Mesenchymal stem cell (in vitro differentiated cells and primary cell): ENCODE data around the gene C10orf71. TPM values are rescaled to one million over a fixed set of nuclear protein-coding genes. Genes with fewer than 3 reads are reported as not detected.

Experiments
- DNase-seq: peaks from one replicate; pipeline ENCODE4 v3.0.0-alpha.2; 2013
- H2AFZ ChIP-seq: one replicate; pipeline ENCODE4 v1.6.1; 2013; ENCODE audit warnings: low read depth, mild to moderate bottlenecking, control low read depth, inconsistent platforms, low read length, moderate library complexity
- H2AK5ac ChIP-seq: 2 replicates; pipeline ENCODE4 v1.6.1; 2013; ENCODE audit warnings: low read length, moderate library complexity, mild to moderate bottlenecking, inconsistent platforms; ENCODE audit not compliant: severe bottlenecking
- H2BK120ac ChIP-seq: one replicate; pipeline ENCODE4 v1.6.1; 2013; ENCODE audit warnings: low read depth, mild to moderate bottlenecking, inconsistent platforms, low read length, moderate library complexity
- H2BK12ac ChIP-seq, 2 experiments: one replicate each; pipeline ENCODE4 v1.6.1; 2013; ENCODE audit warnings: inconsistent platforms in 2 of 2, low read length in 2 of 2, mild to moderate bottlenecking in 2 of 2, moderate library complexity in 2 of 2, control low read depth in 1 of 2
- H2BK15ac ChIP-seq: one replicate; pipeline ENCODE4 v1.6.1; 2013; ENCODE audit warnings: mild to moderate bottlenecking, low read depth, inconsistent platforms; ENCODE audit not compliant: poor library complexity, severe bottlenecking
- H2BK5ac ChIP-seq: 2 replicates; pipeline ENCODE4 v1.6.1; 2013; ENCODE audit warnings: low read depth, mild to moderate bottlenecking, low read length, control low read depth, inconsistent platforms; ENCODE audit not compliant: poor library complexity, severe bottlenecking
- H3K14ac ChIP-seq, 2 experiments: one replicate each; pipeline ENCODE4 v1.6.1; 2013; ENCODE audit warnings: inconsistent platforms in 2 of 2, low read length in 2 of 2, control low read depth in 1 of 2, mild to moderate bottlenecking in 1 of 2, moderate library complexity in 1 of 2
- H3K18ac ChIP-seq, 2 experiments: one replicate each; pipeline ENCODE4 v1.6.1; 2013; ENCODE audit warnings: inconsistent platforms in 2 of 2, low read length in 2 of 2, control low read depth in 1 of 2, low read depth in 1 of 2, mild to moderate bottlenecking in 1 of 2
- H3K23ac ChIP-seq, 2 experiments: one replicate each; pipeline ENCODE4 v1.6.1; 2013; ENCODE audit warnings: inconsistent platforms in 2 of 2, low read length in 2 of 2, mild to moderate bottlenecking in 2 of 2, moderate library complexity in 2 of 2, control low read depth in 1 of 2
- H3K27ac ChIP-seq: 2 replicates; pipeline ENCODE4 v1.5.1; 2013; ENCODE audit warnings: mild to moderate bottlenecking, moderate library complexity, low read length, control low read depth, inconsistent platforms; ENCODE audit not compliant: poor library complexity, severe bottlenecking
- H3K27me3 ChIP-seq, 2 experiments: 2 replicates each; pipeline versions ENCODE4 v1.6.1 to v1.7.0; 2013; ENCODE audit warnings: low read length in 2 of 2, mild to moderate bottlenecking in 2 of 2, moderate library complexity in 2 of 2, control low read depth in 1 of 2, inconsistent platforms in 1 of 2; ENCODE audit not compliant: control insufficient read depth in 1 of 2, insufficient read depth in 1 of 2
- H3K36me3 ChIP-seq, 2 experiments: 2 replicates each; pipeline versions ENCODE4 v1.6.1 to v1.7.0; 2013; ENCODE audit warnings: low read length in 2 of 2, control low read depth in 1 of 2, inconsistent platforms in 1 of 2, low read depth in 1 of 2, mild to moderate bottlenecking in 1 of 2; ENCODE audit not compliant: insufficient read depth in 2 of 2, control insufficient read depth in 1 of 2
- H3K4ac ChIP-seq, 2 experiments: one replicate each; pipeline ENCODE4 v1.6.1; 2013; ENCODE audit warnings: inconsistent platforms in 2 of 2, low read length in 2 of 2, mild to moderate bottlenecking in 2 of 2, moderate library complexity in 2 of 2, control low read depth in 1 of 2, low read depth in 1 of 2
- H3K4me1 ChIP-seq: 2 replicates; pipeline ENCODE4 v1.6.1; 2013; ENCODE audit warnings: low read depth, low read length, control low read depth; ENCODE audit not compliant: control insufficient read depth, insufficient read depth
- H3K4me2 ChIP-seq: 2 replicates; pipeline ENCODE4 v1.6.1; 2013; ENCODE audit warnings: low read length, mild to moderate bottlenecking, inconsistent platforms; ENCODE audit not compliant: poor library complexity, severe bottlenecking
- H3K4me3 ChIP-seq, 2 experiments: 2 replicates each; pipeline versions ENCODE4 v1.5.1 to v1.7.0; 2013; ENCODE audit warnings: low read length in 2 of 2, mild to moderate bottlenecking in 2 of 2, control low read depth in 1 of 2, low read depth in 1 of 2; ENCODE audit not compliant: insufficient read depth in 1 of 2
- H3K79me1 ChIP-seq: replicated peaks from 2 replicates; pipeline ENCODE4 v1.6.1; 2013; ENCODE audit warnings: mild to moderate bottlenecking, control low read depth, low read length, inconsistent platforms; ENCODE audit not compliant: poor library complexity, severe bottlenecking
- H3K9ac ChIP-seq: 2 replicates; pipeline ENCODE4 v1.7.0; 2013; ENCODE audit warnings: mild to moderate bottlenecking, low read length, moderate library complexity
- H3K9me3 ChIP-seq: 2 replicates; pipeline ENCODE4 v1.7.0; 2013; ENCODE audit warnings: mild to moderate bottlenecking, low read length; ENCODE audit not compliant: control insufficient read depth
- H4K8ac ChIP-seq: one replicate; pipeline ENCODE4 v1.6.1; 2013; ENCODE audit warnings: inconsistent platforms, mild to moderate bottlenecking, low read length, moderate library complexity
- H4K91ac ChIP-seq: one replicate; pipeline ENCODE4 v1.6.1; 2013; ENCODE audit warnings: mild to moderate bottlenecking, low read length, inconsistent platforms
- WGBS: methylation state at CpG from one replicate; pipeline ENCODE4 v1.1.7; 2013; ENCODE audit warnings: mixed read lengths; 5-methylcytosine and 5-hydroxymethylcytosine counted together
- polyA plus RNA-seq, 2 experiments: library from polyadenylated mRNA; stranded (reverse); fragments of 200-250 nt; gene quantifications; one replicate each; pipeline ENCODE4 v1.2.3, GENCODE V29; 2013

C10orf71 gene
- polyA plus RNA-seq (2013, experiment 1 of 2): not detected
- polyA plus RNA-seq (2013, experiment 2 of 2): not detected

GRCh38 chr10:49298983-49299815, at the start of gene C10orf71:
Gene C10orf71, plus strand, starts transcription at chr10:49299170. Its CDS starts 23,376 bp downstream, at chr10:49322546.
- H3K4me3 ChIP-seq: no peak within 1 kb of the TSS
- H3K9me3 ChIP-seq: no peaks in the 10 kb centered on the region
- no peaks in the 10 kb centered on the region for H3K4me1 ChIP-seq
- H3K9ac ChIP-seq: peak within 1 kb of the TSS; percentile 20
- no peak within 1 kb of the TSS for H3K27ac ChIP-seq
- no peak within 1 kb of the TSS for H2BK12ac ChIP-seq
- no peak within 1 kb of the TSS for H4K8ac ChIP-seq
- no peak within 1 kb of the TSS for H2BK15ac ChIP-seq
- H3K4ac ChIP-seq: no peak within 1 kb of the TSS
- H2BK120ac ChIP-seq: no peak within 1 kb of the TSS
- peaks cover 44 to 71% of the 10 kb centered on the region in 2 experiments for H3K27me3 ChIP-seq
- H2AK5ac ChIP-seq: no peak within 1 kb of the TSS
- no peak within 1 kb of the TSS for H3K18ac ChIP-seq
- 65% methylated on average over 24 of the region's 27 CpGs for WGBS
- H3K36me3 ChIP-seq: no peaks in the 10 kb centered on the region
- no peak within 1 kb of the TSS for H3K4me2 ChIP-seq
- H2AFZ ChIP-seq: no peak within 1 kb of the TSS
- H3K79me1 ChIP-seq: no peaks in the 10 kb centered on the region
- H3K14ac ChIP-seq: no peak within 1 kb of the TSS
- H3K23ac ChIP-seq: no peak within 1 kb of the TSS
- no peak within 1 kb of the TSS for H2BK5ac ChIP-seq
- DNase-seq: no peak
- H4K91ac ChIP-seq: no peak within 1 kb of the TSS

GRCh38 chr10:49252313-49253034, 46.5 kb upstream of the C10orf71 start:
- Histone ChIP-seq H3K23ac (no peak overlapping the region), H3K79me1 (no peaks in the 10 kb centered on the region), H2BK5ac (no peak overlapping the region), H3K27me3 (peaks cover 0 to 30% of the 10 kb centered on the region in 2 experiments), H3K4me3 (no peak overlapping the region), H2BK15ac (no peak overlapping the region), H3K9ac (no peak overlapping the region), H2AK5ac (no peak overlapping the region), H2BK12ac (no peak overlapping the region), H4K91ac (no peak overlapping the region), H3K14ac (no peak overlapping the region), H3K4me1 (no peaks in the 10 kb centered on the region), H3K36me3 (no peaks in the 10 kb centered on the region), H2AFZ (no peak overlapping the region), H3K9me3 (no peaks in the 10 kb centered on the region), H3K4ac (no peak overlapping the region), H2BK120ac (no peak overlapping the region), H3K27ac (no peak overlapping the region), H3K4me2 (no peak overlapping the region), H3K18ac (no peak overlapping the region), H4K8ac (no peak overlapping the region)
- WGBS: 70% methylated on average over 6 of the region's 11 CpGs
- DNase-seq: no peak

GRCh38 chr10:49253340-49253906, 45.5 kb upstream of the C10orf71 start:
- Histone ChIP-seq H3K4me2 (no peak overlapping the region), H3K27me3 (peaks cover 0 to 36% of the 10 kb centered on the region in 2 experiments), H3K27ac (no peak overlapping the region), H4K91ac (no peak overlapping the region), H3K23ac (no peak overlapping the region), H2AK5ac (no peak overlapping the region), H2BK5ac (no peak overlapping the region), H2BK12ac (no peak overlapping the region), H3K14ac (no peak overlapping the region), H3K4me3 (no peak overlapping the region), H3K18ac (no peak overlapping the region), H2BK120ac (no peak overlapping the region), H3K4me1 (no peaks in the 10 kb centered on the region), H3K36me3 (no peaks in the 10 kb centered on the region), H4K8ac (no peak overlapping the region), H3K79me1 (no peaks in the 10 kb centered on the region), H3K9me3 (peaks cover 4% of the 10 kb centered on the region), H2BK15ac (no peak overlapping the region), H2AFZ (no peak overlapping the region), H3K9ac (no peak overlapping the region), H3K4ac (no peak overlapping the region)
- no peak for DNase-seq
- whole genome bisulfite sequencing: 91% methylated on average over 2 of the region's 2 CpGs

GRCh38 chr10:49254150-49254549, 44.8 kb upstream of the C10orf71 start:
- Histone ChIP-seq H2BK120ac (no peak overlapping the region), H3K27ac (no peak overlapping the region), H2AK5ac (no peak overlapping the region), H3K18ac (no peak overlapping the region), H3K4me3 (no peak overlapping the region), H3K4me1 (no peaks in the 10 kb centered on the region), H3K36me3 (no peaks in the 10 kb centered on the region), H4K91ac (no peak overlapping the region), H4K8ac (no peak overlapping the region), H2BK5ac (no peak overlapping the region), H3K4ac (no peak overlapping the region), H2BK12ac (no peak overlapping the region), H3K4me2 (no peak overlapping the region), H3K79me1 (no peaks in the 10 kb centered on the region), H3K9ac (no peak overlapping the region), H2BK15ac (no peak overlapping the region), H3K27me3 (peaks cover 0 to 41% of the 10 kb centered on the region in 2 experiments), H3K14ac (no peak overlapping the region), H3K9me3 (peaks cover 7% of the 10 kb centered on the region), H3K23ac (no peak overlapping the region), H2AFZ (no peak overlapping the region)
- DNase-seq: no peak
